Erythroblast (primary cell): ENCODE measurements around the gene BPIFB2.

Experiments used
- DNase-seq, 2 experiments: peaks; one replicate each; lab custom pipeline; 2025; lab: John Stamatoyannopoulos, UW
- GATA1 ChIP-seq: IDR thresholded peaks from 2 replicates; pipeline ENCODE4 v1.6.1; 2011; ENCODE audit warnings: low read depth, mild to moderate bottlenecking, control low read depth, low read length, moderate library complexity
- POLR2A ChIP-seq: IDR thresholded peaks from 2 replicates; pipeline ENCODE4 v1.6.1; 2011; ENCODE audit warnings: mild to moderate bottlenecking, low read length

Gene BPIFB2

DNA sequence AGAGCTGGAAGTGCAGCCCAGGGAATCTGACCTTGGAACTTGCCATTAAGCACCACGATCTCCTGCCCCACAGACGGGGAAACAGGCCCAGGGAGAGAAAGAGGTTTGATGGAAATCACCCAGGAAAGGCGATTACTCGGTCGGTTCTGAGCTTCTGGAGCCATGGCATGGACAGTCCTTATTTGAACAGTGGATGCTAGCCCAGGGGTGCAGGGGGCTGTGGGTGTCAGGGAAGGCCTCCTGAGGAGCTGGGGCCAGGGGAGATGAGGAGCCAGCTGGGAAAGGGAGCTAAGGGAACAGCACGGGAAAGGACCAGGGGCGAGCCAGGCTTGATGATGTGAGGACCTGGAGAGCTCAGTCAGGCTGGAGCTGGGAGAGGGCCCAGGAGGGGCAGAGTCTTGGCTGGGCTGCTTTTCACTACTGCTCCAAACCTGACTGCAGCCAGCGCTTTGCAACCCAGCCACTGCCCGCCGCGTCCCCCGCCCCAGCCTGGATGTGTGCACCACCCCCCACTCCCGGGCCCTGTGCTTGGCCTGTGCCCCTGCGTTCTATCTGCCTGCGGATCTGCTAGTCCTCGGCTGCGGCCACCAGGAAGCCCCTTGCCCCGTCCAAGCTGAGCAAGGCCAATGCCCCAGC lies 21.1 kb upstream of the BPIFB2 start:
- DNase-seq: no peak
- no peak for TF ChIP-seq GATA1
- TF ChIP-seq POLR2A: no peak

DNA sequence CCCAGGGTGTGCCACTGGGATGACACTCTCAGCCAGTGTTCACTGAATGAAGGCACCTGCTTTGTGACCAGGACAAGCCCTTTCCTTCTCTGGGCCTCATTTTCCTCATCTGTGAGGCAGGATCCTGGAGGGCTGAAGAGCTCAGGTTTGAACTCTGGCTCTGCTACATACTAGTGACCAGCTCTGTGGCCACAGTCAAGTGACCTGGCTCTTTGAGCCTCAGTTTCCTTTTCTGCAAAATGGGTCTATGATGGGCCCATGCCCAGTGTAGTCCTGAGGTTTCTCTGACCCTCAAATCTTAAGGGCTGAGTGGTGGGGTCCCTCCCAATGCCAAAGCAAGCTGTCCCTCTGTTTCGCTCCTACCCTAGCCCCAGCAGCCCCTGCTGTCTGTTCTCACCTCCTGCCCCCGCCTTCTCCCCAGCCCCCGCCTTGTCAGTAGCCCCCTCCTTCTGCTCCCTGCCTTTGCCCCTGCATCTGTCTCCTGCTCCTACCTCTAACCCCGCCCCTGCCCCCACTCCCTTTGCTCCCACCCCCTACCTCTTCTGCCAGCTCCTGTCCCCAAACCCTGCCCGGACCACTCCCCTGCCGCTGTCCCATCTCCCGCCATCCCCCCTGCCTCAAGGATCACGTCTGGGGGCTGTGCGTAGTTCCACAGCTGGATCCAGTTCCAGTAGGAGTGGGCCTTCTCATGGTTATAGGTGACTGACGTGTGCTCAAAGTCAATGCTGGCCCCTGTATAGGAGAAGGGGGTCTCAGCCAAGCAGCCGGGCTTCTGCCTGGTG lies 20.3 kb upstream of the BPIFB2 start:
- no peak for TF ChIP-seq POLR2A
- TF ChIP-seq GATA1: no peak
- no peak for DNase-seq

DNA sequence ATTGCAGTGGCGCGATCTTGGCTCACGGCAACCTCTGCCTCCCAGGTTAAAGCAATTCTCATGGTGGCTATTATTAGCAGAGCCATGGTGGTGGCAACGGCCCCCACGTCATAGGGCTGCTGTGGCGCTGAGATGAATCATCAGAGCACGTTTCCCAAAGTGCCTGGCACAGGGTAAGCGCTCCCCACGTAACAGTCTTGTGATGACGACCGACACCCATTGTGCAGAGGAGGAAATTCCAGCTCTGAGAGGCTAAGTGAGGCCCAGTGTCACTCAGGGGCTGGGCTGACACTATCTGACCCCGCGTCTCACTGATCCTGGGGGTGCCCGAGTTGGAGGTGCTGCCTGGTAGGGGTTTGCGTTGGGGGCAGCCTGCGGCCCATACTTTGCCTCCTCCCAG lies 19.5 kb upstream of the BPIFB2 start:
- TF ChIP-seq GATA1: no peak
- TF ChIP-seq POLR2A: no peak
- DNase-seq: no peak

DNA sequence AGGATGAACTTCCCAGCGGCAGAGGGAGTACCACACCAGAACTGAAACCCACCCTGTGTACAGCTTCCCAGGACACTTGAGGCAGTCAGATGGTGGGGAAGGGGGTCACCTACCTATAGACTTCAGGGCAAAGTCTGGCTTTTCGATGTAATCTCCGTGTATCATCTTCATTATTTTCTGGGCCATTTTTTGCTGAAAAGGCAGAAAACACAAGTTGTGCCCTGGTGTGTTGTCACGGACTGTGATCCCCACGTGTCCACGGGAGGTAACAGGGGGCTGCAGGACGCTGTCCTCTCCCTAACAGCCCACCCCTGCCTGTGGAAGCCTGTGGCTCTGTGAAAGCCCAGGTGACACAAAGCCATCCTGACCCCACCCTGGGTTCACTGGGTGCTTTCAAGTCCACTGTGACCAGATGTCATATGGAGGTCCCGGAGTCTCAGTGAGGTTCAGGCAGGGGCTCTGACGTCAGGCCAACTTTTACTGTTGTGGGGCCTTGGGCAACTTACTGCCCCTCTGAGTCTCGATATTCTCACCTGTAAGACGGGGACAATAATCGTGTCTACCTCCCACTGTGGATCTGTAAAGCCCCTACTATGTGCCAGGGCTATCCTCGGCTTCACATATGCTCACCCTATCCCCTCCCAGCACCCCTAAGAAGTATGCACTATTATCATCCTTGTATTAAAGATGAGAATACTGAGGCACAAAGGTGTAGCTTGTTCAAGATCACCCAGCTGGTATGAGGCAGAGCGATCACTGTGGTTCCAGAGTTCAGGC lies 17.8 kb upstream of the BPIFB2 start:
- DNase-seq: no peak
- TF ChIP-seq GATA1 (no peak), POLR2A (no peak)

DNA sequence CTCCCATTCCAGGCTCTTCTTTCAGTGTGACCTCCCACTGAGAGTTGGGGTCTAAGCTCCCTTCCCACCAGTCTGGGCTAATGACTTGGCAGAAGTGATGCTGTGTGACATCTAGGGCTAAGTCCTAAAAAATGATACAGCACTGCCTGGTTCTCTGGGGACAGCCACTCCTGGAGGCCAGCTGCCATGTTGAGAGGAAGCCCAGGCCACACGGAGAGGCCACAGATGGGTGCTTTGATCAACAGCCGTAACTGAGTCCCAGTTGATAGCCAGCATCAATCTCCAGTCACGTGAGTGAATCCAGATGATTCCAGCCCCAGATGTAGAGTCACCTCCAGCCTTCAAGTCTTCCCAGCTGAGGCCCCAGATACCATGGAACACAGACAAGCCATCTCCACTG lies 17.1 kb upstream of the BPIFB2 start:
- DNase-seq: no peak

DNA sequence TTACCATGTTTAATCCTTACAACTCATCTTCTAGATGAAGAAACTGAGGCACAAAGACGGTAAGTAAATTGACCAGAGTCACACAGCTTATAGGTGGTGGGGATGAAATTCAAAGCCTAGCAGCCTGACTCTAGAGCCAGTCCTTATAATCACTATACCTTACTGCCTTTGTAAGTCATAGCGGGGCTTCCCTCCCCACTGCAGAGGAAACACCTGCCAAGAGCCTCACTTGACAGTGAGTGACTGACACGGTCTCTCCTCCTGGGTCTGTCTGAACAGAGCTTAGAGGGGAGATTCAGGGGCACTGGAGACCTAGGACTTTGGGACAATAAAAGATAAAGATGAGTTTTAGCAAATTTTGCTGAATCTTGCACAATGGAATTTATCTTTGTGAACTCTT lies 16.1 kb upstream of the BPIFB2 start:
- TF ChIP-seq GATA1: no peak
- no peak for TF ChIP-seq POLR2A
- no peak for DNase-seq

More for the DNA sequence above, 17.1 kb upstream of the BPIFB2 start:
- TF ChIP-seq POLR2A: no peak
- TF ChIP-seq GATA1: no peak

DNA sequence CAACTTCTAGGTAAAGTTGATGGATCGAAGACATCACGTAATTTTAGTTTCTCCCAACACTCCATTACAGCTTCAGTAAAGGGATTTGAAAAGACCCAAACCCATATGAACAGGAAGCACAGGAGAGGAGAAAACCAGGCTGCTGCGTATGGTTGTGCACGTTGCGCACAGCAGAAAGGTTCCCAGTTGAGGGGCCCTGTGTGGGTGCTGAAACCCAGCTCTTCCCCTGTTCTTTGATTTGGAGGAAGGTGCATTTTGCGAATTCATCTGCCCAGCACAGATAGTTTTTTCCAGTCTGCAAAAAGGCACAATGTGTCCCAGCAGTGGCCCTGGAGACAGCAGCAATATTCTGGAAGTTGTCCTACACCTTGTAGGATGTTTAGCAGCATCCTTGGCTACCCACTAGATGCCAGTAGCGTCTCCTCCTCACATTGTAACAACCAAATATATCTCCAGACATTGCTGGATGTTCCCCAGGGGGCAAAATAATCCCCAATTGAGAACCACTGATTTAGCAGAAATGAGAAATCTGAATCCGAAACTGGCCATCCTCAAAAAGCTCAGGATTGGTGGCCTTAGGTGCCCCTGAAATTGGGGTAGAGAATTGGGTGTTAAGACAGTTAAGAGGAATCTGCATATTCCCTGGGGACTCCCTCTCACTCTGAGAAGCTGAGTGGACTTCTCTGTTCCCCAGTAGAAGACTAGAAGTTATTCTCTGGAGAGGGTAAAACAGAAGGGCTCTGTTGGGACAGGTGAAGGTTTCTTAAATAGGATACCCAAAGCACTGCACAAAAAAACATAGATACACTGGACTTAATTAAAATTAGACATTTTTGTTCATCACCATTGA lies 15.5 kb upstream of the BPIFB2 start:
- DNase-seq: no peak

DNA sequence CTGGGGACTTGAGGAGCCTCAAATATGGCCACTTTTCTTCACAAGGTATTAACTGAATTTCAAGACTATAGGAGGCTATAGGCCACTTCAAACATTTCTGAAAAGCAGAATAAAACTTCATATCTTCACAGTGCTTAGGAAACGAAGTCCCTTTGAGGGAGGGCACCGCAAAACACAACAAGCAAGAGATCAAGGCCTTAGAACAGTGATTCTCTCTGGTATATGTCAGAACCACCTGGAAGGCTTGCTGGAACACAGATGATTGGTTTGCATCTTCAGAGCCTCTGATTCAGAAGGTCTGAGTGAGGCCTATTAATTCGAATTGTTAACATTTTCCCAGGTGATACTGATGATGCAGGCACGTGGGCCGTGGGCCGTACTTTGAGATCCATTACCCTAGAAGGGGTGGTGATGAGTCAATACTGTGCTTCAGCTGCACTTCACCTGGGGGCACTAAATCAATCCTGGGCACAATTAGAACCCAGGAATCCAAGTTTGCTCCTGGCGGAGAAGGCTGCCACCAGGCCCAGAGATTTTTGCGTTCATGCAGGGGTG lies 13.9 kb upstream of the BPIFB2 start:
- no peak for DNase-seq
- no peak for TF ChIP-seq POLR2A
- no peak for TF ChIP-seq GATA1

More for the DNA sequence above, 15.5 kb upstream of the BPIFB2 start:
- TF ChIP-seq GATA1: no peak
- no peak for TF ChIP-seq POLR2A

DNA sequence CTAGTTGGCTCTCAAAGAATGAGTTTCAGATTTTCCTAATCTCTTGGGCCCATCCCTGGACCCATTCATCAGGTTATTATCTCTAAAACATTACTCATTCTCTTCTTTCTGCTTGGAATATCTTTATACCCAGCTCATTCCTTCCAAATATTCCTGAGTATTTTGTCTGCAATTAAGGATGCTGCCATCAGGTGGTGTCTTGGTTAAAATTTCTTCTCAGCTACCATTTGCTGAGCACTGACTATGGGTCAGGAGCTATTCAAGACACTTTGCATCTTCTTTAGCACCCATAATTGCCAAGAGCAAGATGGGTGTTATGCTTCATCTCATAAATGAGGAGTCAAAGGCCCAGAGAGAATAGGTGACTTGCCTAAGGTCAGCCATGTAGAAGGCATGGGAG lies 11.7 kb upstream of the BPIFB2 start:
- no peak for DNase-seq
- TF ChIP-seq POLR2A: no peak
- no peak for TF ChIP-seq GATA1

DNA sequence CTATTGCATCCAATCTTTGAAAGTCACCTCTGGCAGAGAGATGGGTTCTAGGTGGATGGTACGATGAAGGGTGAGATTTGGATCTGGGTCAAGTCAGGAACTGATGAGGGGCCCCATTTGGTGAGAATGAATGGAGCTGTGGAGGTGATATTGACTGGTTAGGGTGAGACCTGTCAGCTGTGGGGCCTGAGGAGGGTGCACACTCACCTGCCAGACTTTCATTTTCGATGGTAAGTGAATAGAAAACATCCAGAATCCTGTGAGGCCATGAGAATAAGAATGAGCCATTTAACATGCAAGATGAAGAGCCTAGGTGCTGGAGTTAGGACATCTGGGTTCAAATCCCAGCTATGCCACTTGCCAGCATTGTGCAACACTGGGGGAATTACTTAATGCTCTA lies 10.1 kb upstream of the BPIFB2 start:
- no peak for DNase-seq
- no peak for TF ChIP-seq POLR2A

DNA sequence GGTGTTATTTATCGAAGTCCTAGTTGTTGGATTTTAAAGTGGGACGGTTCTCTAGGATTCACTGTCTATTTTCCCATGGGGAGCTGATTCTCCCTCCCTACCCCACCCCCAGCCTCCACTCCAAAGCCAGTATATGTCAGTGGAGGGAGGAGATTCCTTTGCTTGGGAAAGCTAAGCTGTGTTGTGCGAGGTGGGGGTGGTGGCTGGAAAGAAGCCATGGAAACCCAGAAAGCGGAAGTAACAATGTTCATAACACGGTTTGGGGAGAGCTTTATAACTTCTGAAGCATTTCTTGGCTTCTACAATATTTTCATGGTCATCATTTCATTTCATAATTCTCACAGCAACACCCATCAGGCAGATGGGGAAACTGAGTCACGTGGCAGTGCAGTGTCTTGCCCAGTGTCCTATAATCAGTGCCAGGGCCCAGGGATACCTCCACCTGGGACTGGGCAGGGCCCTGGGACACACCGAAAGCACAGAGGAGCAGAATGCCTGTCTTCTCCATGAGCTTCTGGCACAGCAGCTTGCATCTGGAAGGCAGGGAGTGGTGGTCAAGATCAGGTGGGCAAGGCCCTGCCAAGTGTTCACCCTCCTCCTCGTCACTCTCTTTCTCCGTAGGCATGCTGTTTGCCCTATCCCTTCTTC lies 7.8 kb upstream of the BPIFB2 start:
- no peak for DNase-seq
- TF ChIP-seq GATA1: no peak
- no peak for TF ChIP-seq POLR2A

DNA sequence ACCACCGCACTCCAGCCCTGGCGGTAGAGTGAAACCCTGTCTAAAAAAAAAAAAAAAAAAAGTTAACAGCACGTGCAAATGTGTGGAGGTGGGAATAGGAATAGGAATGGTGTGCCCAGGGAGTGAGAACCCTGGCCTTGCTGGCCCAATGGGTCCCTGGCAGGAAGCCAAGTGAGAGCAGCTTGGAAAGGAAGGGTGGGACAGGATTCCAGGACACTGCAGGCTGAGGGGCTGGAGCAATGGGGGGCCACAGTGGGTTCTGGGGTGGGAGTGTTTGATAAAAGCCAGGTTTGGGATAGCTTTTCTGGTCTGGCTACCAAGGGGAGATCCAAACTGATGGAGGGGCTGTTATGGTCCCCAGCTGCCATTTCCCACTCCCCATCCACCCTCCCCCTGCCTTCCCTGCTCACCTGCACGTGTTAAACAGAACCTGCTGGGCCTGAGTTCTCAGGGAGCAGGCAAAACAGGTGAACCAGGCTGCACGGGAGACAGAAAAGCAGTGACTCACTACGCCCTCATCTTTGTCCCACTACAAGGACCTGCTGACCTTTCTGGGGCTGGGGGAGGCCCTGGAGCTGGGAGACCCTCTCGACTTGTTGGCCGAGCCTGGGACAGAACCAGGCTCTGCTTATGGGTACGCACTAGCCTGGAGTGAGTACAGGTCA lies 6.6 kb upstream of the BPIFB2 start:
- TF ChIP-seq GATA1 (no peak), POLR2A (no peak)
- DNase-seq: no peak
